NCI-H510A (cell line): ENCODE measurements around the gene ABI3.

Experiments used
- DNase-seq: peaks from one replicate; lab custom pipeline; 2025; lab: John Stamatoyannopoulos, UW

The ABI3 gene

DNA sequence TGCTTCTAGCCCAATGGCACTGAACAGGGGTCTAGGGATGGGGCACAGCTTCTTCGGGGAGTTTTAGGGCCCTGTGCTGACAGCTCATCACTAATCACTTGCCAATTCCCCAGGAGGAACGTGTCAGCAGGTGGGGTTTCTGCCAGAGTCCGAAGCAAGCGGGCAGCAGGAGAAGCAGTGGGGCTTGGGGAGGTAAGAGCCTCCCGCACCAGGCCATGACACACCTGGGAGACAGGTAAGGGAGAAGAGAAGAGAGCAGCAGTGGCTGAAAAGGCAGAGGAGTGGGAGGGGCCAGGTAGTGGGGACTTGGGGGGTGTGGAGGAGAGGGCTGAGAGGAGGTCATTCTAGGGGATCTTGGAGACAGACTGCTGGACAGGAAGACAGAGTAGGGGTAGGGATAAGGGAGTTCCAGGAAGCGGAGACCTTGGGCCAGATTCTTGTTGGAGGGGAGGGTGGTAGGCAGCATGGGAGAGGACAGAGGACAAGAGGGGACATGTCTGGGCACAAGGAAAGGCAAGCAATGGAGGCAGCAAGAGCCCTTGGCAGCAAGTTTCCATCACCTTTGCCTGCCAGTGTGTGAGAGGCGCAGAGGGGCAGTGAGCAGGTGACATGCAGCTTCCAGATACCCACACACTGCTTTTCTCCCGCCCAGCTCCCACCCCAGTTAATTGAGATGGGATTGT is 15.2 kb downstream of the ABI3 start:
- DNase-seq: no peak

DNA sequence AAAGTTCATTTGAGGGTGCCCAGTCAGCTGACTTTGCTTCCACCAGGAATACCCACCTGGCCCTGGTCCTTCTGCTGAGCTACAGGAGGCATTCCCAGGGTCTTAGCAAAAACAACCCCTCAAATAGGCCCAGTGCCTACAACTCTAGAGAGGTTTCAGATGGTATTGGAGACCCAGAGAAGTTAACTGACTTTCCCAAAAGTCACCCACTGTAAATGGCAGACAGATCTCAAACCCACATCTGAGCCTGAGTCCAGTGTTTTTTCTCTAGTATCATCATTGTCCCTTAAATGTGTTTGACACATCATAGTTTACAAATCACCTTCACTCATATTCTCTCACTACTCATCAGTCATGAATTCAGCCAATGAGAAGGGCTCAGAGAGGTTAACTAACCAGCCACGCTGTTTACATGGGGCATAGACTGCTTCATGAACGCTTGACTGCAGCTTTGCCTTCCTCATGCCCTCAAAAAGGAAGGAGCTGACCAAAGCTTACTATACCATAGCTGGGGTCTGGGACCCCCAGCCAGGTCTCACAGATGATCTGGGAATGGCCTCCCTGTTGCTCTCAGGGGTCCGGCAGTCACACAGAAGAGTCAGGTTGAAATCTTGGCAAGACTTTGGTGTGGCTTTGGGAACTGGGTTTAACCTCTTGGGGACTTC is 16.4 kb downstream of the ABI3 start:
- DNase-seq: no peak

DNA sequence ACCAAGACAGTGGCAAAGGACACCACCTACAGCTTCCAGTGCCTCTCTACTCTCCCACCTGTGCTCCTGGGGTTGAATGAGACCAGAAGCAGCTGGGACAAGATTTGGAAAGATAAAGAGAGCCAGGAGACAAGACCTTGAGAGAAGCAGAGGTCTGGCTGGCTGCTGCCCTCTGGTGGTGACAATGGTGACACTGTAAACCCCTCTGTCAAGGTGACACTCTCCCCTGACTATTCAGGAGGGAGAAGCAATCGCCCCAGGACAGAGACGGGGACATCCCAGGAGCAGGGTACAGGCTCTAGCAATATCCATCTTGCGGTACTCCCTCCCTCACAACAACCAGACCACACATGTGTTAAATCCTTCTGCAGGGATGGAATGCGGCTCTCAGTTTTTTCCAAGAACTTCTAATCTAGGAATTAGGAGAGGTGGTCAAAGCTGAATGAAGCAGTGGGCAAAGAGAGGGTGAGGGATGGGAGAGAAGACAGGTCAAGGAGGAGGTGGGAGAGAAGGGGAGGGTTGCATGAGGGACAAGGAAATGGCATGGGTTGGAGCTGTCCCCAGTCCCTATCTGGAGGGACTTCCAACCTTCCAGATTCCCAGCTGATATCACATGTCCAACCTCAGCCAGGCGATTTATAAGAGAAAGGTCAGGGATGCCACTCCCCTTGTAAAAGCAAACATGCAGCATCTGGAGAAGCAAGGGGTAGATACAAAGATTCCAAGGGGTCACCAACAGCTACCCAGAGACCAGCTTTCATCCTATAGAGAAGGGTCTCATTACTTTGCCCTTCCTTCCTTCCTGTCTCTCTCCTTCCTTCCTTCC is 17.1 kb downstream of the ABI3 start:
- DNase-seq: peak; percentile 52

DNA sequence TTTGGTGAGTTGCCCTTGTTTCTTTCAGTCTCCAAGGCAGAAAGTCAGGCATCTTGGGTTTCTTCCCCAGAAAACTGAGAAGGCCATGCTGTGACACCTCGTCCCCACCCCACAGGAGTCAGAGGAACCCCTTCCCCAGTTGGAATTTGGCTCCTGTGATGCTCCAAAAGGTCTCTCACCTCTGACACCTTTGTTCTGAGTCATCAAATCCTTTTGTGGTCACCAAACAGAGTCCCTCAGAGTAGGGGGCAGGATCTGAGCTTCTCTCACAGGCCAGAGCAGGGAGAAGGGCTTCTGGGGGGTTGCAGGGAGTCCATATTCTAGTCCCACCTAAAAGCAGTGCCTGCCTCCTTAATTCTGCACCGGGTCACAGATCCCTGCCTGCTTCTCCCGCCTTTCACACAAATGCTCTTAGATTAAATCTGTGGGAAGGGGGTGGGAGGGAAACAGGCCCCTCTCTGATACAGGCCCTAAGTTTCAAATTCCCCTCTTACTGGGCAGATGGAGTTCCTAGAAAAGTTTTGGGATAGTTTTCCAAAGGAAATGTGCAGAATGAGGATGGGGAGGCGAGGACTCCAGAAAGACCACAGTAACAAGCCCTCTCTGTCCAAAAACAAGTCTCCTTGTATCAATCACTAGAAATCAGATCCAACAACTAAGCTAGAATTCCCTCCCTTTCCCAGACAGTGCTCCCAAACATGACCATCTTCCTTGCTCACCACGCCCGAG is 18.7 kb downstream of the ABI3 start:
- DNase-seq: no peak

DNA sequence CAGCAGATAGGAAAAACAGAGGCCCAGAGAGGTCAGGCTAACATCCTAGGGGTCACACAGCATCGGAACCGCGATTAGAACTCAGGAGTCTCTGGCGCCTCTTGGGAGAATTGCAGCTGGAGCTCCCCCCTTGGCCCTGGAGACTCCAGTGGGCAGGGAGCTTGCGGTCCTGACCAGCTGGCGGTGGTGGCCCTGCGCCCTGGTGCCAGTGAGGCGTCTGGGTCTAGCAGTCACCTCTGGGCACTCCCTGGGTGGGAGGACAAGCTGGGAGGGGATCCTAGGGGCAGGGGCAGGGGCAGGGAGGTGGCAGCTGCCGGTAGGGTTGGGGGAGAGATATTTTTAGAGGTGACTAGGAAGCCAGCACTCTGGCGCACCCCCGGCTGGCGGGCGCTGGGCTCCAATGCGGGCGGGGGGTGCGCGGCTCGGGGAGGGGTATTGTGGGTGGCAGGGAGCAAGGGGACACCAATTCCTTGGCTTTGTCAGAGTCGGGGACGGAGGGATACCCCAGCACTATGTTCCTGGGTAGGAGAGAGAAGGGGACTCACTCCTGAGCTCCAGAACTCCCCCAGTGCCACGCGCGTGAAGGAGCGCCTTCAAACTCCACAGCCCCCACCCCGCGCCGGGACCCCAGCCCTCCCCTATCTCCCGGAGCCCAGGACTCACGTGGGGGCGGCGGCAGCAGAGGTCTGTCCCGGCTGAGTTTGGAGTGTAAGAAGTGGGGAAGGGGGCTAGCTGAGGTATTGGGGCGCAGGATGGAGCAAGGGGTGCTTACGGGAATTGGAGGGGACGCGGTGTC is 19.5 kb downstream of the ABI3 start:
- DNase-seq: no peak

DNA sequence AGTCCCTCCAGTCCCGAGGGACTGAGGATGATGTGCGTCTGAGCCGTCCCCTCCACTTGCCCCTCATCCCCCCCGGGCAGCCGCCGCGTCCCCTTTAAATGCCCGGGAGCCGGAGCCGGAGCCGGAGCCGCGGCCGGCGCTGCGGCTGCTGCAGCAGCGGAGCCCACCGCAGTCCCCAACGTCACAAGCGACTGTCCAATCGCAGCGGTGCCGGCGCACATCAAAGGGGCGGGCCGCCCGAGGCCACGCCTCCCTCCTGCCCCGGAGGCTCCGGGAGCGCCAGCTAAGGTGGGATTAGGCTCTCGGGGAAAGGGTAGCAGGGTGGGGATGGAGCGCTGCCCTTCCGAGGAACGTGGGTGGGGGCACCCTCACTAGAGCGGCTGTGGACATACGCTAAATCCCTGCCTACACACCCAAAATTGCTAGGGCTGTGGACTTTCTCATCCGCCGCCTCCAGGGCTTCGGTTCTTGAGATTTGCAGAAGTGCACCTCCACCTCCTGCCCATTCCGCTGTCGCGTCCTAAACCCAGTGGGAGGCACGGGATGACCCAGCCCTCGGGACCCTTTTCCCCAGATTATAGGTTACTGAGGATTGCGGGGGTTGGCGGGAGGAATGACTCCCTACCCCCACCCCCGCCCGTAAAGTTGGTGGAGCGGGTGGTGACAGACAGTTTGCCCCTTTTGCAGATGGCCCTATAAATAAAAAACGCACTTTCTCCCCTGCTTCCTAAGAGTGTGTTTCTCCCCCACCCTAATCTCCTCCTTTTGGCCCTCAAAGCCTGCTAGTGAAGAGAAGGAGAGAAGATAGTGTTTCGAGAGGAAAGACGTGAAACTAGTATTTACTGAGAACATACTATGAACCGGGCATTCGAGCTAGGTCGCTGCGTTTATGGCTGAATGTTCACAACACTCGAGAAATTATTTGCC is 20.4 kb downstream of the ABI3 start, which contains the start of gene PHOSPHO1:
TSS of gene PHOSPHO1 (minus strand) at position 152 of the 927 bp plus-strand sequence. CDS start 4,096 bp downstream, outside the sequence.
- DNase-seq: peak; percentile 75

DNA sequence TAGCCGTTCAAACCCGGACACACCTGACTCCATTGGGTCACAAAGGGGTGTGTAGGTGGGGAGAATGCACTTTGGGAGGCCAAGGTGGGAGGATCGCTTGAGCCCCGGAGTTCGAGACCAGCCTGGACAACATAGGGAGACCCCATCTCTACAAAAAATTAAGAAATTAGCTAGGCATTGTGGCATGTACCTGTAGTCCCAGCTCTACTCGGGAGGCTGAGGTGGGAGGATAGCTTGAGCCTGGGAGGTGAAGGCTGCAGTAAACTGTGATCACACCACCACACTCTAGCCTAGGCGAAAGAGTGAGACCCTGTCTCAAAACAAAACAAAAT is 21.0 kb downstream of the ABI3 start:
- DNase-seq: no peak

DNA sequence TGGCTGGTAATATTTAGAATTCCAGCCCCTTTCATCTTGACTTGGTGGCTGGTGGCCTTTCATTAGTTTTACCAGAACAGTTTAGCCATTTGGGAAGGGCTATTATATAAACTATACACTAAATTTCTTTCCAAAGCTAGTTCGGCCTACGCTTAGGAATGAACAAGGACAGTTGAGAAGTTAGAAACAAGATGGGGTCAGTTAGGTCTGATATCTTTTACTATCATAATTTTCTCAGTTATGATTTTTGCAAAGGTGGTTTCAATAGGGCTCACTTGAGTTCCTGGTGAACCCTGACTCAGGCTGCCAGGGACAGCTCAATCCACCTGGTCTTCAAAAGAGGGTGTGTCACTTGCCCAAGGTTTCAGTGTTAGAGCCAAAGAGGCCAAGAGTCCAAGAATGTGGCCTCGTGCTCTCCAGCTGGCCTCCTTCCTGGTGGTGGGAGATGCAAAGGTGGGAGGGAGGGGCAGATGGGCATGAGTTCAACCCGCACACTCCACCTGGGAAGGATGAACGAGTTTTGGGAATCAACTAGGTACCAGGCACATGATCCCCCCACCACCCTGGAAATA is 24.1 kb downstream of the ABI3 start:
- no peak for DNase-seq

DNA sequence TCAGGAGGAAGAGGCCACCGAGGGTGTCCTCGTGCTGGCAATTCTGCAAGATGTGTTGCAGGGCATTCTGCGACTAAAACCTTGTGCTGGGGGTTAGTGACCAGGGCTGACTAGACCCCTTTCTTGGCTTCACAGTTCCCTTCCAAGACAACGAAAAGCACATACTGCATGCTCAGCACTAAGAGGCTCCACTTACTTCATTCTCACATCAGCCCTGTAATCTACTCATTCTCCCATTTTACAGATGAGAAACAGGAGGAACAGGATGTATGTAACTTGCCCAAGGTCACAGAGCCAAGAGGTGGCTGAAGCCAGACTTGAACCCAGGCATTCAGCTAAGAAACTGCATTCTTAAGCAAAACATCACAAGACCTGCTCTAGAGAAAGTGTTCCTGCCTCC is 25.4 kb downstream of the ABI3 start:
- no peak for DNase-seq

DNA sequence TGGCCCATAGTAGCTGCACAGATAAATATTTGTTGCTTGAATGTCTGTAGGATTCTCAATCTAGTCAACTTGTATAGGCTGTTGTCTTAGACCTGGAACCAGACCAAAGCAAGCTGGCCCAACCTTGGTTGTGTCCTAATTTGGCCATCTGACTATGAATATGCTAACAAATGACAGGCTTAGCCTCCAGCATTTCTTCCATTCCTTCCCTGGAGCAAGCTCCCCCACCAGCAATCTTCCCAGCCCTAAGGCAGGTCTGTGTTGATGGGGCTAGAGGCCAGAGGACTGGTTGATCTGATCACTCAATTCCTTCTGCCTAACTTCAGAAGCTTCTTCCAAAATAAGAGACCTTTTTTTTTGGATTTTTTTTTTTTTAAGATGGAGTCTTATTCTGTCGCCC is 29.5 kb downstream of the ABI3 start:
- DNase-seq: no peak

DNA sequence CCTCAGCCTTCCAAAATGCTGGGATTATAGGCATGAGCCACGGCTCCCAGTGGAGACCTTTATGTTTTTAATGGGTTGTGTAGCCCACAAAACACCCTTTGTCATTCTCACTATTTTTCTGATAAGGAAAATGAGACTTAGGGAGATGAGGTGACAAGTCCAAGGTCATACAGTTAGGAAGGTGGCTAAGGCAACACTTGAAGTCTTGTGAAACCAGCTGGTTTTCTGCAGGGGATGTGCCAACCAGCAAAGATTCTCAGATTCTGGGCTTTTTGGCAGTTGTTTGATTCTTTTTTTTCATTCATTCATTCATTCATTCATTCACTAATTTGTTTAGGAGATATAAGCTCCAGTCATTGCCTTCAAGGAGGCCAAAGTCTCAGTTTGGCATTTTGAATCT is 30.1 kb downstream of the ABI3 start:
- no peak for DNase-seq

DNA sequence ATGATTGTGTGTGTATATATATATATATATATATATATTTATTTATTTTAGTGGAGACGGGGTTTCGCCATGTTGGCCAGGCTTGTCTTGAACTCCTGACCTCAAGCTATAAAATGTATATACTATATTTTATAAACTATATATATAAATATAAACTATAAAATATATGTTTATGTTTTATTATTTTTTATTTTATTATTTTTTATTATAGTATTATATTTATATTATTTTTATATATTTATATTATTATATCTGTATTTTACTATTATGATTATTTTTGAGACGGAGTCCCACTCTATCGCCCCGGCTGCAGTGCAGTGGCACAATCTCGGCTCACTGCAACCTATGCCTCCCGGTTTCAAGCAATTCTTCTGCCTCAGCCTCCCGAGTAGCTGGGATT is 30.5 kb downstream of the ABI3 start:
- DNase-seq: no peak

DNA sequence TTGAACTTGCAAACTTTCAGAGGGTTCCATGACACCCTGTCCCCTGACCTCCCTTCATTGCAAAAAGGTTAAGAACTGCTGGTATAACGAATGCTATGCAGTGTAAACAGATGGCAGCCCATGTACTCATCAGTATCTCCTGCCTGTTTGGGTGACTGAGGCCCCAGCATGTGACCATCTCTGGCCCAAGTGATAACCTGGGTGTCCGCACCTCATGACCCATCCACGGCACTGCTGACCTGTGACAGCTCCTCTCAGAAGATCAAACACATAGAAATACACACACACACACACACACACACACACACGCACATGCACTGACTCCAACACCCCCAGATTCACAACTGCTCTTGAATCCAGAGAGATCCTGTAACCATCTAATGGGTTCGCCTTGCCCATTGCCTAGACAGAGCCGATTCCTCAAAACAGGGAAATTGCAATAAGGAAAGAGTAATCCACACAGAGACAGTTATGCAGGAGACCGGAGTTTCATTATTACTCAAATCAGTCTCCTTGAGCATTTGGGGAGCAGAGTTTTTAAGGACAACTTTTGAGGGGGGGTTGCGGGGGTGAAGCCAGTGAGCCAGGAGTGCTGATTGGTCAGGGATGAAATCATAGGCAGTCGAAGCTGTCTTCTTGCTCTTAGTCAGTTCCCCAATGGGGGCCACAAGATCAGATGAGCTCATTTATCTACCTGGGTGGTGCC is 31.3 kb downstream of the ABI3 start:
- DNase-seq: no peak

DNA sequence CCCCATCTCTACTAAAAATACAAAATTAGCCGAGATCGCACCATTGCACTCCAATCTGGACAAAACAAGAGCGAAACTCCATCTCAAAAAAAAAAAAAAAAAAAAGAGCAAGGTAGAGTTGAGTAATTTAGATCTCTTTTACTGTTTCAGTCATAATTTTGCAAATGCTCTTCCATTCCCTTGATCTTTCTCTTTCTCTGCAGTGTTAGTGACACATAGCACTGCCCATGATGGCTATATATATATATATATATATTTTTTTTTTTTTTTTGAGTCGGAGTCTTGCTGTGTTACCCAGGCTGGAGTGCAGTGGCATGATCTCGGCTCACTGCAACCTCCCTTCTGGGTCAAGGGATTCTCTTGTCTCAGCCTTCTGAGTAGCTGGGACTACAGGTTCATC is 32.3 kb downstream of the ABI3 start:
- DNase-seq: no peak

DNA sequence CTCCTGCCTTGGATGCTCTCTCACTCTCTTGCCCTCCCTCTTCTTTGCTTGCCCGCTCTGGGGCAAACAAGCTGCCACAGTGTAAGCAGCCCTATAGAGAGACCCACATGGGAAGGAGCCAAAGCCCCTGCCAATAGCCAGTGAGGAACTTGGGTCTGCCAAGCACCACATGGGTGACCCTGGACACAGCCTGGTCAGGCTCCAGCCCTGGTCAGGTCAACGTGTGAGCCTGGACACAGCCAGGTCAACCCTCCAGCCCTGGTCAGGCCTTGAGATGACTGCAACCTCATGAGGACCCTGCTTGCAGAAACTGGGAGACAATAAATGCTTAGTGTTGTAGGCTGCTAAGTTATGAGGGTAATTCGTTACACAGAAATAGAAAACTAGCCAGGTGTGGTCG is 34.3 kb downstream of the ABI3 start:
- DNase-seq: no peak

DNA sequence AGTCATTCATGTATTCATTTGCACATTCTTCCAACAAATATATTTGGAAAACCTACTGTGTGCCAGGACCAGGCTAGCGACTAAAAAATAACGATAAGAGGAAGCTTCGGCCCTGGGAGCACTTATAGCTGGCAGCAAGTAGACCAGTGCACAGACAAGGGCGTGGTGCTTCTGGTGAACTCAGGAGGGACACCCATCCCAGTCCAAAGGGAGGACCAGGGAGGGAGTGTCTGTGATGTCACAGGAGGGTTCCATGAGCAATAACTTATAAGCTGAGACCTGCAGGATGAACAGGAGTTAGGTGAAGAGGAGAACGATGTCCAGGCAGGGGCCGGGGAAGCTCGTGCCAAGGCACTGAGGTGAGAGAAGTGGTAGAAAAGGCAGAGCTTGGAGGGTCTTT is 37.4 kb downstream of the ABI3 start:
- no peak for DNase-seq

DNA sequence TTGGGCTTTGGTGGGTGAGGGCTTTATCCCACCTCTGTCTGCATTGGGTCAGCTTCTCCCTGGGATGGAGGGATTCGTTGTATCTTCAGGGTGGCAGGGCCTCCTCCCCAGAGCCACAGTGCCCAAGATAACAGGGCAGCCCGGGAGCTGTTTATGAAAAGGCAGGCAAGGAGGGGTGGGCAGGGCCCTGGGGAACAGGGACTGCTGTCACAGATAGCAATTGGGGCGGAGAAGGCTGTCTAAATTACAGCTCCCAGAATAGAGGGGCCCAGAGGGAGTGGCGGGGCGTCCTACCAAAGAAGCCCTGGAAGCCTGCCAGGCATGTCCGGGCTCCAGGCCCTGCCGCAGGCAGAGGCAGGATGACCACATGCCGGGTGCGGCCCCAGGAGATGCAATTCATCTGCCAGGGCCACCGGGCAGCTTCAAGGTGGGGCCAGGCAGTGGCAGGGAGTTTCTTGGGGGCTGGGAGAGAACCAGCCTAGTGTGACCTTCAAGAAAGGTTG is 38.8 kb downstream of the ABI3 start:
- no peak for DNase-seq

DNA sequence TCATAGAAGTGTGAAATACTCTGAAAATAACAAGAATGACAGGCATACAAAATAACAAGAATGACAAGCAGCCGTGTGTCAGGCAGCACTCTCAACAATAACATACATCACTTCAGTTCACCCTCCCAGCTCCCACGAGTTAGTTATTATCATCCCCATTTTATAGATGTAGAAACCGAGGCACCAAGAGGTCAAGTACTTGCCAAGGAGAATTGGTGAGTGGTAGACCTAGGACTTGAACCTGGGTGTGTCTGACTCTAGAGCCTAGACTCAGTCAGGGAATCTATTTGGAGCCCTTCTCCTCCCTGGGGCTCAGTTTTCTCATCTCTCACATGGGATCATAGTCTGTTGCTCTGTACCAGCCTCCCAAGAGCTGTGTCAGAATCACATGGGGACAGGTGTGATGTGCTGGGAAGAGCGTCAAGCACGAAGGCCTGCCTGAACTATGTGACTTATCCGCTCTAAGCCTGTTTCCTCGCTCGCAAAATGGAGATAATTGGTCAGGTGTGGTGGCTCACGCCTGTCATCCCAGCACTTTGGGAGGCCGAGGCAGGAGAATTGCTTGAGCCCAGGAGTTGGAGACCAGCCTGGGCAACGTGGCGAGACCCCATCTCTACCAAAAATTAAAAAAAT is 39.5 kb downstream of the ABI3 start:
- no peak for DNase-seq

DNA sequence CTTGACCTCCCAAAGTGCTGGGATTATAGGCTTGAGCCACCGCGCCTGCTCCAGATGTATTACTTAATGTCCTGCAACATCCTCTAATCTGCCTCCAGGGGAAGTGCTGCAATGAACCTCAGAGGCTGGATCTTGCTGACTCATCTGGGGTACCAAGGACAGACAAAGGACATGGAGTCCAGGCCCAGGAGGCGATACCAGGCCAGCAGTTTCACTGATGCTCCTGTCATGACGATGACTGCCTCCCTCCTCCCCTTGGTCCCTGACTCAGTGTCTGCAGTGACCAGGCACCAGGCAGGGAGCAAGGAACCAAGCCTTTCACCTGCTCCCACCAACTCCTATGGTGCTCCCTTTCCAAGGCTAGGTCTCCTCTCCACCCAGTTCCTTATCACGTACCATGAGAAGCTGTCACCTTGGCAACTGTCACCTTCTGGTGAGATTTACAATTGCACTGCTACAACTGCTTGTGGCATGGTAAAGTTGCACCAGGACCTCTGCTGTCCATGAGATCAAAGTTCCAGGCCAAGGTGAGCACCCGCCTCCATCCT is 41.7 kb downstream of the ABI3 start:
- DNase-seq: no peak
